ENCODE results near the gene BICC1. TPM values are rescaled to one million over a fixed set of nuclear protein-coding genes. Genes with fewer than 3 reads are reported as not detected.

The BICC1 gene
- polyA plus RNA-seq, 1 donor (not counting 4 experiments of a cell fraction or from before 2014, with no cell fraction given) = 4.2 TPM

DNA sequence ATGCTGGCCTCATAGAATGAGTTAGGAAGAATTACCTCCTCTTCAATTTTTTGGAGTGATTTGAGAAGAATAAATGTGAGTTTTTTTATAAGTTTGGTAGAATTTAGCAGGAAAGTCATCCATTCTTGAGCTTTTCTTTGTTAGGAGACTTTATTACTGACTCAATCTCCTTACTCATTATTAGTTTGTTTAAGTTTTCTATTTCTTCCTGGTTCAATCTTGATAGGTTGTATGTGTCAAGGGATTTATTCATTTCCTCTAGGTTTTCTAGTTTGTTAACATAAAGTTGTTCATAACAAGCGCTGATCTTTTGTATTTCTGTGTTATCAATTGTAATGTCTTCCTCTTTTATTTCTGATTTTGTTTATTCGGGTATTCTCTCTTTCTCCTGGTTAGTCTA lies 47.4 kb downstream of the BICC1 start:
- no peak overlapping the region for H3K9ac ChIP-seq (ENCODE audit: control insufficient read depth, extremely low read depth, insufficient read depth, low read length)
- H3K9me1 ChIP-seq (ENCODE audit: control insufficient read depth, extremely low read depth, insufficient read depth, low read length) = no peaks in the 10 kb centered on the region
- H3K27me3 ChIP-seq (ENCODE audit: control insufficient read depth, extremely low read depth, insufficient read depth, low read length) = no peaks in the 10 kb centered on the region
- H3K9me3 ChIP-seq (ENCODE audit: control insufficient read depth, low read depth, low read length) = no peaks in the 10 kb centered on the region
- FAIRE-seq (no peak), DNase-seq (ENCODE audit: low read depth, low spot score) (no peak)
- no peak overlapping the region for H2AFZ ChIP-seq (ENCODE audit: control insufficient read depth, low read length)
- H3K4me1 ChIP-seq (ENCODE audit: control insufficient read depth, extremely low read depth, insufficient read depth, low read length) = no peaks in the 10 kb centered on the region
- dilution Hi-C loops (cut with MboI; ENCODE audit: extremely low pct_ligation_motif_present, low sequenced_read_pairs) = no loop called here
- no peaks in the 10 kb centered on the region for H4K20me1 ChIP-seq (ENCODE audit: control insufficient read depth, extremely low read depth, insufficient read depth, low read length)
- no peak for TF ChIP-seq EZH2 (IDR thresholded peaks at IDR 0.05; ENCODE audit: low read length)
- TF ChIP-seq, protein P1, sequence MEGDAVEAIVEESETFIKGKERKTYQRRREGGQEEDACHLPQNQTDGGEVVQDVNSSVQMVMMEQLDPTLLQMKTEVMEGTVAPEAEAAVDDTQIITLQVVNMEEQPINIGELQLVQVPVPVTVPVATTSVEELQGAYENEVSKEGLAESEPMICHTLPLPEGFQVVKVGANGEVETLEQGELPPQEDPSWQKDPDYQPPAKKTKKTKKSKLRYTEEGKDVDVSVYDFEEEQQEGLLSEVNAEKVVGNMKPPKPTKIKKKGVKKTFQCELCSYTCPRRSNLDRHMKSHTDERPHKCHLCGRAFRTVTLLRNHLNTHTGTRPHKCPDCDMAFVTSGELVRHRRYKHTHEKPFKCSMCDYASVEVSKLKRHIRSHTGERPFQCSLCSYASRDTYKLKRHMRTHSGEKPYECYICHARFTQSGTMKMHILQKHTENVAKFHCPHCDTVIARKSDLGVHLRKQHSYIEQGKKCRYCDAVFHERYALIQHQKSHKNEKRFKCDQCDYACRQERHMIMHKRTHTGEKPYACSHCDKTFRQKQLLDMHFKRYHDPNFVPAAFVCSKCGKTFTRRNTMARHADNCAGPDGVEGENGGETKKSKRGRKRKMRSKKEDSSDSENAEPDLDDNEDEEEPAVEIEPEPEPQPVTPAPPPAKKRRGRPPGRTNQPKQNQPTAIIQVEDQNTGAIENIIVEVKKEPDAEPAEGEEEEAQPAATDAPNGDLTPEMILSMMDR (optimal IDR thresholded peaks at IDR 0.05 in 1 of 3, IDR thresholded peaks at IDR 0.05 in 1 of 3, conservative IDR thresholded peaks at IDR 0.05 in 1 of 3; ENCODE audit: extremely low read depth in 1 of 3, insufficient read depth in 2 of 3, low read length in 3 of 3) = no peak
- no peaks in the 10 kb centered on the region for H3K36me3 ChIP-seq (ENCODE audit: control insufficient read depth in 2 of 2, extremely low read depth in 1 of 2, insufficient read depth in 2 of 2, low read length in 2 of 2)
- H3K79me2 ChIP-seq (ENCODE audit: control insufficient read depth, insufficient read depth, low read length) = peaks cover 13% of the 10 kb centered on the region
- H3K4me3 ChIP-seq (ENCODE audit: control insufficient read depth in 2 of 3, extremely low read depth in 1 of 3, insufficient read depth in 2 of 3, low read depth in 1 of 3, low read length in 3 of 3) = no peak overlapping the region
- no peak overlapping the region for H3K27ac ChIP-seq (ENCODE audit: control insufficient read depth, insufficient read depth, low read length)
- no peak overlapping the region for H3K4me2 ChIP-seq (ENCODE audit: control insufficient read depth, extremely low read depth, insufficient read depth, low read depth, low read length)

DNA sequence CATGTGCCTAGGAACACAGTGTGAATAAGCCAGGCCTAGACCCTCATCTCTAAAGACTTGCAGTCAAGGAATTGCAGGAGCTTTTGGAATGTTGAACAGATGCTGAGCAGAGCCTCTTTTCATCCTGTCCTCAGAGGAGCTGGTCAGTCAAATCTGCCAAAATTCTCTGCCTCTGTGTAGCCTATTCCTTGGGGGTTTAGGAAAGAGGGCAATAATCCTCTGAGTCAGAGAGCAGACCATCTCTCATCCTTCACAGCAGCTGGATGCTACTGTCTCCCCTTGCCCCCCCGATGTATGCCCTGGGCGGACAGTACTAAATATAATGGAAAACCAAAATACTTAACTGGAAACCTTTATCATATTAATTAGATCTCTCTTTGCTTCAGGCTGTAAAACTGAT lies 52.6 kb downstream of the BICC1 start:
- Histone ChIP-seq H3K4me2 (ENCODE audit: control insufficient read depth, extremely low read depth, insufficient read depth, low read depth, low read length) (no peak overlapping the region), H3K27ac (ENCODE audit: control insufficient read depth, insufficient read depth, low read length) (no peak overlapping the region), H4K20me1 (ENCODE audit: control insufficient read depth, extremely low read depth, insufficient read depth, low read length) (no peaks in the 10 kb centered on the region), H3K4me3 (ENCODE audit: control insufficient read depth in 2 of 3, extremely low read depth in 1 of 3, insufficient read depth in 2 of 3, low read depth in 1 of 3, low read length in 3 of 3) (no peak overlapping the region), H3K4me1 (ENCODE audit: control insufficient read depth, extremely low read depth, insufficient read depth, low read length) (no peaks in the 10 kb centered on the region), H3K36me3 (ENCODE audit: control insufficient read depth in 2 of 2, extremely low read depth in 1 of 2, insufficient read depth in 2 of 2, low read length in 2 of 2) (no peaks in the 10 kb centered on the region), H3K9me1 (ENCODE audit: control insufficient read depth, extremely low read depth, insufficient read depth, low read length) (no peaks in the 10 kb centered on the region), H3K9me3 (ENCODE audit: control insufficient read depth, low read depth, low read length) (no peaks in the 10 kb centered on the region), H3K27me3 (ENCODE audit: control insufficient read depth, extremely low read depth, insufficient read depth, low read length) (no peaks in the 10 kb centered on the region), H3K9ac (ENCODE audit: control insufficient read depth, extremely low read depth, insufficient read depth, low read length) (no peak overlapping the region), H3K79me2 (ENCODE audit: control insufficient read depth, insufficient read depth, low read length) (peaks cover 10% of the 10 kb centered on the region), H2AFZ (ENCODE audit: control insufficient read depth, low read length) (no peak overlapping the region)
- FAIRE-seq = no peak
- dilution Hi-C loops (cut with MboI; ENCODE audit: extremely low pct_ligation_motif_present, low sequenced_read_pairs) = no loop called here
- TF ChIP-seq, protein P1 (optimal IDR thresholded peaks at IDR 0.05 in 1 of 3, IDR thresholded peaks at IDR 0.05 in 1 of 3, conservative IDR thresholded peaks at IDR 0.05 in 1 of 3; ENCODE audit: extremely low read depth in 1 of 3, insufficient read depth in 2 of 3, low read length in 3 of 3) = no peak
- TF ChIP-seq EZH2 (IDR thresholded peaks at IDR 0.05; ENCODE audit: low read length) = no peak
- DNase-seq (ENCODE audit: low read depth, low spot score) = no peak

All from keratinocyte (primary cell).